Psoas muscle (tissue), 8 donors: ENCODE data around the gene RNF167. TPM values are rescaled to one million over a fixed set of nuclear protein-coding genes. Genes with fewer than 3 reads are reported as not detected.
"Not testable (repeated sequence)": the region's sequence is repeated elsewhere in the genome, so short reads cannot be mapped to it uniquely, and the experiment has no call there.

ENCODE experiments used
- ATAC-seq, 4 donors: fragments of 200-7000 bp; cut with Tn5 transposase; one replicate each; pipeline ENCODE4 v1.9.1; 2020; ENCODE audit warnings: moderate library complexity in 3 of 4, mild to moderate bottlenecking in 2 of 4
- DNase-seq, 2 donors: peaks; one replicate each; pipeline ENCODE4 v3.0.0-alpha.2; 2020
- H3K27ac ChIP-seq: fragments of 200-600 bp; one replicate; pipeline ENCODE4 v1.8.0; 2022
- H3K27me3 ChIP-seq, 3 donors: fragments of 200-600 bp in 1 of 3; one replicate each; pipeline versions ENCODE4 v1.6.1 to v1.8.0; 2013 to 2022; ENCODE audit warnings: low read length in 2 of 3, mild to moderate bottlenecking in 2 of 3, moderate library complexity in 1 of 3; ENCODE audit not compliant: insufficient read depth in 3 of 3
- H3K36me3 ChIP-seq, 2 donors: fragments of 200-600 bp in 1 of 2; one replicate each; pipeline versions ENCODE4 v1.6.1 to v1.8.0; 2013 to 2022; ENCODE audit warnings: low read depth in 1 of 2, mild to moderate bottlenecking in 1 of 2, moderate library complexity in 1 of 2; ENCODE audit not compliant: insufficient read depth in 1 of 2
- H3K4me1 ChIP-seq: fragments of 200-600 bp; one replicate; pipeline ENCODE4 v1.8.0; 2022
- H3K4me3 ChIP-seq: fragments of 200-600 bp; one replicate; pipeline ENCODE4 v1.8.0; 2022; ENCODE audit warnings: mild to moderate bottlenecking
- H3K9me3 ChIP-seq: fragments of 200-600 bp; one replicate; pipeline ENCODE4 v1.8.0; 2022
- WGBS, 3 donors: extraction: QIAGEN DNeasy Blood & Tissue Kit; methylation state at CpG; one replicate each; pipeline versions ENCODE4 v1.1.6 to v1.1.7; 2013; 5-methylcytosine and 5-hydroxymethylcytosine counted together
- intact Hi-C, 2 donors: fragments of 100-400 bp; cut with DNase I; formaldehyde crosslinking; loops; one replicate each; pipeline versions ENCODE4 v1.11.0 to v1.14.2; 2022
- polyA plus RNA-seq, 3 donors: library from polyadenylated mRNA; stranded (reverse); fragments of 200-250 nt; gene quantifications; one replicate each; pipeline ENCODE4 v1.2.3, GENCODE V29; 2013
- total RNA-seq, 4 donors: library from RNA; stranded (reverse); fragmentation: NEBNext Ultra II Directional in 2 of 4; extraction: Animal tissue kit (Norgen Biotek cat#: 25700) in 2 of 4; gene quantifications; one replicate each; pipeline versions ENCODE4 v1.2.1 to v1.2.4, GENCODE V29; 2021 to 2023
- TF ChIP-seq, protein P1 (sequence below): fragments of 200-600 bp; IDR thresholded peaks from one replicate; pipeline ENCODE4 v1.8.0; 2022; ENCODE audit warnings: antibody characterized with exemption
- donor health status: healthy with polysubstance abuse.
- donor health status: DM: no; HTN: no; CAD: no; lungs with moderate emphysema.
- donor health status: Bipolar disorder and iron deficiency.
- donor health status: healthy.
- donor health status: DM: yes; HTN: yes; CAD: no.
- donor health status: DM: no; HTN: no; CAD: no.
- donor health status: DM: no; HTN: no; CAD: no.
- donor health status: DM: yes; HTN: yes; CAD: no.

RNF167 gene
- total and polyA plus RNA-seq, 7 donors: 85.1 to 151 (median 88.1) TPM

DNA sequence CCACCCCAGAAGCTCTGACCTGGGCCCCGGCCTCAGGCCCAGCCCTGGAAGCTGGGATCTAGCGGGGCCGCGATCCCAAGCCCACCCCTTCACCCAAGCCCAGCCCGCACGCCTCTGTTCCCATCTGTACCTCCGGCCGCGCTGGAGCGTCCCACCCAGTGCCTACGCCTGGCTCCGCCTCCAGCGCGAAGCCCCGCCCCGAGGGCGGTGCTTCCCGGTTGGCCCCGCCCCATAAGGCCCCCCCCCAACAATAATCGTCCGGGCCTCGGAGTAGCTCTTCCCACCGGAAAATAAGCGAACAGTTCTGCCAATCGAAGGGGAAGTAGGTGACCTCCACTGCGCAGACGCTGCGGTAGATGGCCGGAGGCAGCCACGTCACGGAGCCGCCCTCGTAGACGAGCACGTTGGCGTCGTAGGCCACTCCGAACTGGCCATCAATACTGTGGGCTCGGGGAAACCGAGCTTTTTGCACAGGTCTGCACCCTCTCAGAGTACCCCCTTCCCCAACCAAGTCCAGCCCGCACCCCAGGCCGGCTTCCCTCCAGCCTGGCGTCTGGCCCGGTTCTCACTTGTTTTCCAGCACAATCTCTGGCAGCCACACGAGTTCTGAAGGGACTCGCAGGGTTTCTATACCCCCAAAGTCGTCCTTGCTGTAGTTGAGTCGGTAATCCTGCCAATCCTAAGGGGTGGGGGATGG is 38.3 kb upstream of the RNF167 start:
- ATAC-seq: peak in 1 of 4 donors; percentile 32
- Histone ChIP-seq H3K4me1 (peaks cover 10% of the 10 kb centered on the region), H3K4me3 (peak overlapping the region; percentile 25), H3K36me3 (peaks cover 0 to 6% of the 10 kb centered on the region in 2 donors), H3K27me3 (peaks cover 0 to 16% (median 0%) of the 10 kb centered on the region in 3 donors), H3K9me3 (no peaks in the 10 kb centered on the region), H3K27ac (no peak overlapping the region)
- DNase-seq: peak in 1 of 2 donors; percentile 86
- TF ChIP-seq, protein P1, sequence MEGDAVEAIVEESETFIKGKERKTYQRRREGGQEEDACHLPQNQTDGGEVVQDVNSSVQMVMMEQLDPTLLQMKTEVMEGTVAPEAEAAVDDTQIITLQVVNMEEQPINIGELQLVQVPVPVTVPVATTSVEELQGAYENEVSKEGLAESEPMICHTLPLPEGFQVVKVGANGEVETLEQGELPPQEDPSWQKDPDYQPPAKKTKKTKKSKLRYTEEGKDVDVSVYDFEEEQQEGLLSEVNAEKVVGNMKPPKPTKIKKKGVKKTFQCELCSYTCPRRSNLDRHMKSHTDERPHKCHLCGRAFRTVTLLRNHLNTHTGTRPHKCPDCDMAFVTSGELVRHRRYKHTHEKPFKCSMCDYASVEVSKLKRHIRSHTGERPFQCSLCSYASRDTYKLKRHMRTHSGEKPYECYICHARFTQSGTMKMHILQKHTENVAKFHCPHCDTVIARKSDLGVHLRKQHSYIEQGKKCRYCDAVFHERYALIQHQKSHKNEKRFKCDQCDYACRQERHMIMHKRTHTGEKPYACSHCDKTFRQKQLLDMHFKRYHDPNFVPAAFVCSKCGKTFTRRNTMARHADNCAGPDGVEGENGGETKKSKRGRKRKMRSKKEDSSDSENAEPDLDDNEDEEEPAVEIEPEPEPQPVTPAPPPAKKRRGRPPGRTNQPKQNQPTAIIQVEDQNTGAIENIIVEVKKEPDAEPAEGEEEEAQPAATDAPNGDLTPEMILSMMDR: no peak
- 43 to 58% (median 45%) methylated on average over 43 to 48 of the region's 48 CpGs for WGBS, 3 donors
- intact Hi-C loops: loop anchor here (5.0 to 10.0 kb wide), 3 partner anchors 161 to 337 kb away; partner anchors contain the start of genes ARRB2 (in 1 of the 2) and GGT6 (in 1 of the 2)

DNA sequence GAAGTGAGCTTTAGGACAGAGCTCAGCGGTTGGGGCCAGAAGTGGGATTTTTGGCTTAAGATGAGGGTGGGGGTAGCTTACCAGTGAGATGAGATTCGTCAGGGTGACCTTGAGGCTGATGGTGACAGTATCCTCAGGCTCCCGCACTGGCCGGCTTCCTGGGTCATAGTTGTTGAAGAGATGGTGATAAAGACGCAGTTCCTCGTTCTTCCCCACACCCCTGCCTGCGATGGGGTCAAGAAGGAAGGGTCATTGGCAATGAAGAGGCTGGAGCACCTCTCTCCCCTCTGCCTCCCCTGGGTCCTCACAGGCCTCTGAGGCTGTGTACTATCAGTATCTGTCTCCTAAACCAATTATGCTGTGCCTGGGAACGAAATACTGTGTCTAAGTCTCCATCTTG is 37.5 kb upstream of the RNF167 start:
- DNase-seq (peak in 1 of 2 donors; percentile 30), ATAC-seq (peak in 1 of 4 donors; percentile 2)
- Histone ChIP-seq H3K4me3 (no peak overlapping the region), H3K27ac (no peak overlapping the region), H3K9me3 (no peaks in the 10 kb centered on the region), H3K4me1 (peaks cover 10% of the 10 kb centered on the region), H3K27me3 (peaks cover 0 to 16% (median 0%) of the 10 kb centered on the region in 3 donors), H3K36me3 (no peaks in the 10 kb centered on the region)
- 43 to 60% (median 45%) methylated on average over 7 to 8 of the region's 8 CpGs for WGBS, 3 donors
- TF ChIP-seq, protein P1: no peak
- intact Hi-C loops: loop anchor here (5.0 to 10.0 kb wide), 3 partner anchors 160 to 338 kb away; partner anchors contain the start of genes ARRB2 (in 1 of the 2) and GGT6 (in 1 of the 2)

DNA sequence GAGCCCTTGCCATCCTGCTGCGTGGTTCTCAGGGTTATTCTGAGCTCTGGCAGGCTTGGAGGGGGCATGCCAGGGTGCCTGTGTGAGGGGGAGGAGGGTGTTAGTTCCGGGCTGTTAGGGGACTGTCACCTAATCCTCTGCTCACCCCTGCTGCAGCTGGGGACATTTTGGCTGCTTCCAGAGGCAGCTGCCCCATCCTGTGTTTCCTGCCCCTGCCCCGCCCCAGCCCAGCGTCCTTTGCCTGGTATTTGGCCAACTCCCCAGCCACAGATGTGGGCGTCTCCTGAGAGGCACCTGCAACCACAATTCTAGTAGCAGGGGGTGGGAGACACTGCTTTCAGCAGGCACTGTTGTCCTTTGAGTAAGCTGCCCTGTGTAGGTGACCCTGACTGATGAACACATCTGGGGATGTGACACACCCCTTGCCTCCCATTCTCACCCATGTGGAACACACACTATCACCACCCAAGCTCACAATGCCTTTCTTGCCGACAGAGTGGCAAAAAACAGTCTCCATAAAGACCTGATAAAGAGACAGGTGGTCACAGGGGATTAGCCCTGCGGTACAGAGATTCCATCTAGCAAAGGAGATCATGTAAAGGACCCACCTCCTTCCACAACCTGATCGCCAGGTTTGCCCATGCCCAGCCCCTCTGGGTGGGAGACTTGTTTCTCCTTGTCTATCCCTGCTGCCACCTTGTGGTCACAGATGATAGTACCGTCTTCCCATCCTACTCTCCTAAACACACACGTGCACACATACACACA is 36.8 kb upstream of the RNF167 start, which contains the start of gene CHRNE:
Gene CHRNE, minus strand, starts transcription at position 48 of the 768 bp plus-strand sequence. Its CDS starts 35 bp downstream, at position 13.
- H3K4me1 ChIP-seq: peaks cover 10% of the 10 kb centered on the region
- WGBS, 3 donors: 8 to 12% (median 8%) methylated on average over 10 of the region's 10 CpGs
- peak; percentile 64 to 76 (median 70) for ATAC-seq
- DNase-seq: peak; percentile 61 to 63
- intact Hi-C loops: loop anchor here (5.0 to 10.0 kb wide), 3 partner anchors 159 to 338 kb away; partner anchors contain the start of genes ARRB2 (in 1 of the 2) and GGT6 (in 1 of the 2)
- no peaks in the 10 kb centered on the region for H3K9me3 ChIP-seq
- no peak within 1 kb of the TSS for H3K27ac ChIP-seq
- H3K4me3 ChIP-seq: no peak within 1 kb of the TSS
- H3K36me3 ChIP-seq: no peaks in the 10 kb centered on the region
- H3K27me3 ChIP-seq: peaks cover 0 to 16% (median 0%) of the 10 kb centered on the region in 3 donors
- TF ChIP-seq, protein P1: peak; percentile 85

GRCh38 chr17:4906642-4907041 is 33.4 kb upstream of the RNF167 start:
- H3K9me3 ChIP-seq, DNase-seq, H3K27me3 ChIP-seq, H3K4me3 ChIP-seq, H3K4me1 ChIP-seq, H3K36me3 ChIP-seq, ATAC-seq, H3K27ac ChIP-seq: not testable (repeated sequence)
- intact Hi-C loops: loop anchor here (5.0 to 10.0 kb wide), 3 partner anchors 36 to 342 kb away; partner anchors contain the start of genes CAMTA2 (in 1 of the 2), GGT6 (in 1 of the 2), RNF167 (in 1 of the 2) and SLC25A11 (in 1 of the 2)
